Measurements from ENCODE around the gene PROSER3. TPM values are rescaled to one million over a fixed set of nuclear protein-coding genes. Genes with fewer than 3 reads are reported as not detected.

The PROSER3 gene
- total and polyA plus RNA-seq, 2 experiments from 2014 or later: 21.8 to 28.0 TPM

GRCh38 chr19:35787227-35787799, 29.3 kb downstream of the PROSER3 start (continued):
- TF ChIP-seq, protein P1, sequence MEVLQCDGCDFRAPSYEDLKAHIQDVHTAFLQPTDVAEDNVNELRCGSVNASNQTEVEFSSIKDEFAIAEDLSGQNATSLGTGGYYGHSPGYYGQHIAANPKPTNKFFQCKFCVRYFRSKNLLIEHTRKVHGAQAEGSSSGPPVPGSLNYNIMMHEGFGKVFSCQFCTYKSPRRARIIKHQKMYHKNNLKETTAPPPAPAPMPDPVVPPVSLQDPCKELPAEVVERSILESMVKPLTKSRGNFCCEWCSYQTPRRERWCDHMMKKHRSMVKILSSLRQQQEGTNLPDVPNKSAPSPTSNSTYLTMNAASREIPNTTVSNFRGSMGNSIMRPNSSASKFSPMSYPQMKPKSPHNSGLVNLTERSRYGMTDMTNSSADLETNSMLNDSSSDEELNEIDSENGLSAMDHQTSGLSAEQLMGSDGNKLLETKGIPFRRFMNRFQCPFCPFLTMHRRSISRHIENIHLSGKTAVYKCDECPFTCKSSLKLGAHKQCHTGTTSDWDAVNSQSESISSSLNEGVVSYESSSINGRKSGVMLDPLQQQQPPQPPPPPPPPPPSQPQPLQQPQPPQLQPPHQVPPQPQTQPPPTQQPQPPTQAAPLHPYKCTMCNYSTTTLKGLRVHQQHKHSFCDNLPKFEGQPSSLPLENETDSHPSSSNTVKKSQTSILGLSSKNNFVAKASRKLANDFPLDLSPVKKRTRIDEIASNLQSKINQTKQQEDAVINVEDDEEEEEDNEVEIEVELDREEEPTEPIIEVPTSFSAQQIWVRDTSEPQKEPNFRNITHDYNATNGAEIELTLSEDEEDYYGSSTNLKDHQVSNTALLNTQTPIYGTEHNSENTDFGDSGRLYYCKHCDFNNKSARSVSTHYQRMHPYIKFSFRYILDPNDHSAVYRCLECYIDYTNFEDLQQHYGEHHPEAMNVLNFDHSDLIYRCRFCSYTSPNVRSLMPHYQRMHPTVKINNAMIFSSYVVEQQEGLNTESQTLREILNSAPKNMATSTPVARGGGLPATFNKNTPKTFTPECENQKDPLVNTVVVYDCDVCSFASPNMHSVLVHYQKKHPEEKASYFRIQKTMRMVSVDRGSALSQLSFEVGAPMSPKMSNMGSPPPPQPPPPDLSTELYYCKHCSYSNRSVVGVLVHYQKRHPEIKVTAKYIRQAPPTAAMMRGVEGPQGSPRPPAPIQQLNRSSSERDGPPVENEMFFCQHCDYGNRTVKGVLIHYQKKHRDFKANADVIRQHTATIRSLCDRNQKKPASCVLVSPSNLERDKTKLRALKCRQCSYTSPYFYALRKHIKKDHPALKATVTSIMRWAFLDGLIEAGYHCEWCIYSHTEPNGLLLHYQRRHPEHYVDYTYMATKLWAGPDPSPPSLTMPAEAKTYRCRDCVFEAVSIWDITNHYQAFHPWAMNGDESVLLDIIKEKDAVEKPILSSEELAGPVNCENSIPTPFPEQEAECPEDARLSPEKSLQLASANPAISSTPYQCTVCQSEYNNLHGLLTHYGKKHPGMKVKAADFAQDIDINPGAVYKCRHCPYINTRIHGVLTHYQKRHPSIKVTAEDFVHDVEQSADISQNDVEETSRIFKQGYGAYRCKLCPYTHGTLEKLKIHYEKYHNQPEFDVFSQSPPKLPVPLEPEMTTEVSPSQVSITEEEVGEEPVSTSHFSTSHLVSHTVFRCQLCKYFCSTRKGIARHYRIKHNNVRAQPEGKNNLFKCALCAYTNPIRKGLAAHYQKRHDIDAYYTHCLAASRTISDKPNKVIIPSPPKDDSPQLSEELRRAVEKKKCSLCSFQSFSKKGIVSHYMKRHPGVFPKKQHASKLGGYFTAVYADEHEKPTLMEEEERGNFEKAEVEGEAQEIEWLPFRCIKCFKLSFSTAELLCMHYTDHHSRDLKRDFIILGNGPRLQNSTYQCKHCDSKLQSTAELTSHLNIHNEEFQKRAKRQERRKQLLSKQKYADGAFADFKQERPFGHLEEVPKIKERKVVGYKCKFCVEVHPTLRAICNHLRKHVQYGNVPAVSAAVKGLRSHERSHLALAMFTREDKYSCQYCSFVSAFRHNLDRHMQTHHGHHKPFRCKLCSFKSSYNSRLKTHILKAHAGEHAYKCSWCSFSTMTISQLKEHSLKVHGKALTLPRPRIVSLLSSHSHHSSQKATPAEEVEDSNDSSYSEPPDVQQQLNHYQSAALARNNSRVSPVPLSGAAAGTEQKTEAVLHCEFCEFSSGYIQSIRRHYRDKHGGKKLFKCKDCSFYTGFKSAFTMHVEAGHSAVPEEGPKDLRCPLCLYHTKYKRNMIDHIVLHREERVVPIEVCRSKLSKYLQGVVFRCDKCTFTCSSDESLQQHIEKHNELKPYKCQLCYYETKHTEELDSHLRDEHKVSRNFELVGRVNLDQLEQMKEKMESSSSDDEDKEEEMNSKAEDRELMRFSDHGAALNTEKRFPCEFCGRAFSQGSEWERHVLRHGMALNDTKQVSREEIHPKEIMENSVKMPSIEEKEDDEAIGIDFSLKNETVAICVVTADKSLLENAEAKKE (CRISPR knock-in tag; IDR thresholded peaks at IDR 0.05): no peak
- TF ChIP-seq ZNF331 (CRISPR knock-in tag; IDR thresholded peaks at IDR 0.05; ENCODE audit: low read depth) (no peak), CTCF (conservative IDR thresholded peaks at IDR 0.05; ENCODE audit: low read depth in 2 of 2) (no peak), POLR2AphosphoS5 (IDR thresholded peaks at IDR 0.05; ENCODE audit: low read depth) (no peak), NANOG (IDR thresholded peaks at IDR 0.05; ENCODE audit: borderline replicate concordance) (no peak)

DNA sequence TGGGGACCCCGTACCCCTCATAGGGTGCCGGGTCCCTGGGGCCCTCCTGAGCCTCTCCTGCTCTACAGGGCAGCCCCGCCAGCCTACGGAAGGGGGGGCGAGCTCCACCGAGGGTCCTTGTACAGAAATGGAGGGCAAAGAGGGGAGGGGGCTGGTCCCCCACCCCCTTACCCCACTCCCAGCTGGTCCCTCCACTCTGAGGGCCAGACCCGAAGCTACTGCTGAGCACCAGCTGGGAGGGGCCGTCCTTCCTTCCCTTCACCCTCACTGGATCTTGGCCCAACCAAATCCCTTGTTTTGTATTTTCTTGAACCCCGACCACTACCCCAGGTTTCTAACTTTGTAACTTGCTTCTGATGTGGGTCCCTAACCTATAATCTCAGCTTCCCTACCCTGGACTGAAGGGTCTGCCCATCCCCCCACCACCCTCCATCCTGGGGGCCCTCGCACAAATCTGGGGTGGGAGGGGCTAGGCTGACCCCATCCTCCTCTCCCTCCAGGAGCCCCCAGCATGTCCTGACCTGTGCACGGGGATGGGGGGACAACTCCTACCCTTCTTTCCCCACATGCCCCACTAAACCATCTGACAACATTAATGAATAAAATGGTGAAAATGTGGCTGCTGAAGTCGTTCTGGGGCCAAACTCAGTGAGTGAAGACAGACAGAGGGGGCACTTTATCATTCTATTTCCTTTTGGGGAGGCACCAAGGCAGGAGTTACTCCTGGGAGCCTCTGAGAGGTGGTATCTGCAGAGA, 30.4 kb downstream of the PROSER3 start:
- Histone ChIP-seq H2AFZ (no peak overlapping the region), H3K4me1 (ENCODE audit: insufficient read depth) (peaks cover 5% of the 10 kb centered on the region; the same call in 1 of the 2 replicates), H3K27me3 (ENCODE audit: insufficient read depth) (no peaks in the 10 kb centered on the region), H3K27ac (ENCODE audit: low read depth) (no peak overlapping the region), H3K4me2 (no peak overlapping the region), H4K20me1 (replicated peaks; ENCODE audit: insufficient read depth) (no peaks in the 10 kb centered on the region), H3K36me3 (ENCODE audit: insufficient read depth) (no peaks in the 10 kb centered on the region), H3K4me3 (no peak overlapping the region), H3F3A (replicated peaks; ENCODE audit: low read depth) (0 out of 2 replicates have a peak, but pooled peaks cover 4% of the 10 kb centered on the region), H3K9me2 (ENCODE audit: insufficient read depth) (no peaks in the 10 kb centered on the region), H3K79me2 (replicated peaks; ENCODE audit: insufficient read depth) (no peaks in the 10 kb centered on the region)
- Mint-ChIP-seq H3K36me3 (ENCODE audit: low read depth) (no peaks in the 10 kb centered on the region; the same call in 2 of the 3 replicates), H3K27me3 (ENCODE audit: insufficient read depth, low read depth, poor library complexity) (peaks cover 22% of the 10 kb centered on the region), H3K4me1 (peaks cover 20% of the 10 kb centered on the region), H3K9me3 (no peaks in the 10 kb centered on the region), H3K4me3 (no peak overlapping the region; the same call in 2 of the 3 replicates), H3K27ac (no peak overlapping the region)
- ATAC-seq (no peak), DNase-seq (ENCODE audit: low spot score) (no peak)
- TF ChIP-seq, protein P1 (CRISPR knock-in tag; IDR thresholded peaks at IDR 0.05): no peak
- no peak for TF ChIP-seq ZNF114 (CRISPR knock-in tag; IDR thresholded peaks at IDR 0.05)

All from GM23338 (cell line).